HG03064 (cell line): ENCODE data around the gene CEACAM7.

Experiments
- ATAC-seq: cut with Tn5 transposase; IDR thresholded peaks from one replicate; pipeline ENCODE4 v1.9.1; 2021; ENCODE audit warnings: low read depth; ENCODE audit not compliant: unreplicated experiment

CEACAM7 gene

GRCh38 chr19:41700381-41701195, 12.5 kb upstream of the CEACAM7 start:
- ATAC-seq: no peak

- ATAC-seq: no peak
These were observed 11.9 kb upstream of the CEACAM7 start for GRCh38 chr19:41699968-41700323.

GRCh38 chr19:41699231-41699967, 11.3 kb upstream of the CEACAM7 start:
- no peak for ATAC-seq

- ATAC-seq: no peak
These were observed 10.7 kb upstream of the CEACAM7 start for GRCh38 chr19:41698746-41699230.

GRCh38 chr19:41697198-41697855, 9.3 kb upstream of the CEACAM7 start:
- ATAC-seq: no peak

- ATAC-seq: no peak
These were observed 8.5 kb upstream of the CEACAM7 start for GRCh38 chr19:41696402-41697197.

GRCh38 chr19:41695745-41696144, 7.7 kb upstream of the CEACAM7 start:
- no peak for ATAC-seq

- ATAC-seq: no peak
These were observed 7.0 kb upstream of the CEACAM7 start for GRCh38 chr19:41694831-41695635.

GRCh38 chr19:41694196-41694595, 6.1 kb upstream of the CEACAM7 start:
- no peak for ATAC-seq

GRCh38 chr19:41691268-41691970, 3.3 kb upstream of the CEACAM7 start:
- no peak for ATAC-seq

- no peak for ATAC-seq
These were observed 2.7 kb upstream of the CEACAM7 start for GRCh38 chr19:41690801-41691065.

GRCh38 chr19:41689993-41690800, 2.1 kb upstream of the CEACAM7 start:
- no peak for ATAC-seq

- no peak for ATAC-seq
These were observed 617 bp upstream of the CEACAM7 start for GRCh38 chr19:41688687-41689086.

- ATAC-seq: no peak
These were observed 651 bp downstream of the CEACAM7 start for GRCh38 chr19:41687419-41687818.

- no peak for ATAC-seq
These were observed 5.6 kb downstream of the CEACAM7 start for GRCh38 chr19:41682437-41682836.

GRCh38 chr19:41671486-41671885, 16.6 kb downstream of the CEACAM7 start:
- ATAC-seq: no peak

- no peak for ATAC-seq
These were observed 17.3 kb downstream of the CEACAM7 start for GRCh38 chr19:41670755-41671154.

GRCh38 chr19:41668315-41668714, 19.8 kb downstream of the CEACAM7 start:
- ATAC-seq: no peak

- no peak for ATAC-seq
These were observed 22.0 kb downstream of the CEACAM7 start for GRCh38 chr19:41666075-41666474.
